ENCODE results near the gene OR2T34.
"Not testable (repeated sequence)": the region's sequence is repeated elsewhere in the genome, so short reads cannot be mapped to it uniquely, and the experiment has no call there.

The OR2T34 gene

GRCh38 chr1:248551027-248551426 is 23.5 kb downstream of the OR2T34 start:
- DNase-seq = not testable (repeated sequence)

DNA sequence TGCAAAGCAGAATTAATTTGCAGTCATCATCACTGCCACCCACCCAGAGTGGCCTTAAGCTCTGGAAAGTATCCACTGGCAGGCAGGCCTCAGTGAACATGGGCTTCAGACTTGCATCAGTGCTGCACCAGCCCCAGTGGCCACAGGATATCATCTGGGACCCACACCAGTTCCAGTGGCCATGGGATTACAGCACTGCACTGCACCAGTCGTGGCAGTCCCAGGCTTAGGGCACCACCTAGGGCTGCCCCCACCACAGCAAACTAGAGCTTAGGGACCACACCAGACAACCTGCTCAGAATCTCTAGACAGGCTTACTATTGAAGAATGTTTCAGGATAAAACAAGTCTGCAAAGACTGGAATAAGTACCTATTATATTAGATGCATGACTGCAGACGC is 27.2 kb downstream of the OR2T34 start:
- not testable (repeated sequence) for DNase-seq

DNA sequence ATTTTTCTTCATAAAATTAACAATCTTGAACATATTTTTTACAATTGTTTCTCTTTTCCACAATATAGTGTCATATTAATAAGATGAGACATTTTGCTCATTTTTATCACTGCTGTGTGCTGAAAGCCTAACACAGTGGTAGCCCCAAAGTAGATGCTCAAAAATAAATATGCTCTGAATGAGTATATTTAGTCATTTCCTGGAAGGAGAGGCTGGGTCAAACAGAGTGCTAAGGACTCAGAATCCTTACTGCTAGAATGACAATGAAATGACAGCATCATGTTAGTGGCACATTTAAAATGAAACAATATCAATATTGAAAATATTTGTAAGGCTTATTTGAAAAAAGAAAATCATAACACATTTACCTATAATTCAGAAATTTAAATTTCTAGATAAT is 37.1 kb downstream of the OR2T34 start:
- not testable (repeated sequence) for DNase-seq
